GM21360 (cell line): Measurements from ENCODE around the gene SBF2.
"Not testable (repeated sequence)": the region's sequence is repeated elsewhere in the genome, so short reads cannot be mapped to it uniquely, and the experiment has no call there.

Experiments used
- ATAC-seq: cut with Tn5 transposase; IDR thresholded peaks from one replicate; pipeline ENCODE4 v1.9.1; 2021; ENCODE audit warnings: mild to moderate bottlenecking, moderate library complexity; ENCODE audit not compliant: unreplicated experiment

Gene SBF2

GRCh38 chr11:10268746-10269488, 25.1 kb downstream of the SBF2 start:
- ATAC-seq = no peak

- no peak for ATAC-seq
Observed at GRCh38 chr11:10267821-10268220, 26.2 kb downstream of the SBF2 start.

DNA sequence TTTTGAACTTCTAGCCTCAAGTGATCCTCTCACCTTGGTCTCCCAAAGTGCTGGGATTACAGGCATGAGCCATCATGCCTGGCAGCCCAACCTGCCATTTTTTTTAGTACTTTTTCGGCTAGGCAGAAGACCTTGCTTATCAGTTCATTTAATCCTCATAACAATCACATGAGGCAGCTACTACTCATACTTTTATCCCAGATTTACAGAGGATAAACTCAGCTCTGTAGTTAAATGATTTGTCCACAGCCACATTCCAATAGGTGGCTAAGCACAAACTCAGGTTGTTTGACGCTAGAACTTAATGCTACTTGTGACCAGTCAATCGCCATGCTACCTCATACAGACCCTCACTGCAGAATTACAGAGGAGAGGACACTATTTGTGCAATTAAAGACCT, 28.1 kb downstream of the SBF2 start:
- ATAC-seq = no peak

DNA sequence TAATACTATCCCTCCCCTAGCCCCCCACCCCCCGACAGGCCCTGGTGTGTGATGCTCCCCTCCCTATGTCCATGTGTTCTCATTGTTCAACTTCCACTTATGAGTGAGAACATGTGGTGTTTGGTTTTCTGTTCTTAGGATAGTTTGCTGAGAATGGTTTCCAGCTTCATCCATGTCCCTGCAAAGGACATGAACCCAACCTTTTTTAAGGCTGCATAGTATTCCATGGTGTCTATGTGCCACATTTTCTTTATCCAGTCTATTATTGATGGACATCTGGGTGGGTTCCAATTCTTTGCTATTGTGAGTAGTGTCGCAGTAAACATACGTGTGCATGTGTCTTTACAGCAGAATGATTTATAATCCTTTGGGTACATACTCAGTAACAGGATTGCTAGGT, 29.3 kb downstream of the SBF2 start:
- ATAC-seq = not testable (repeated sequence)

GRCh38 chr11:10263929-10264328, 30.1 kb downstream of the SBF2 start:
- no peak for ATAC-seq

DNA sequence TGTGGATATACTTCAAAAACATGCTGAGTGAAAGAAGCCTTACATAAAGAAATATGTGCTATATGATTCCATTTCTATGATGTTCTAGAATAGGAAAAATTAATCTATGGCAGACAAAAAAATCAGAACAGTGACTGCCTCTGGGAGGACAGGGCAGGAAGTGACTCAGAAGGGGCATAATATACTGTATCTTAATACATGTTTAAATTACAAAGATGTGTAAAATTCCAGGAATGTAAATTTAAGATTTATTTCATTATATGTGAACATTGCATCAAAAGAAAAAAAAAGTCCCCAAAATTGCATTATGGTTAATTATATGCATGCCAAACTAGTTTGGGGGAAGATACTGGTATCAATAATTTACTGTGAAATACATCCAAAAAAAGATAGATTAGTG, 32.2 kb downstream of the SBF2 start:
- no peak for ATAC-seq

- no peak for ATAC-seq
Observed at GRCh38 chr11:10257478-10257877, 36.5 kb downstream of the SBF2 start.

DNA sequence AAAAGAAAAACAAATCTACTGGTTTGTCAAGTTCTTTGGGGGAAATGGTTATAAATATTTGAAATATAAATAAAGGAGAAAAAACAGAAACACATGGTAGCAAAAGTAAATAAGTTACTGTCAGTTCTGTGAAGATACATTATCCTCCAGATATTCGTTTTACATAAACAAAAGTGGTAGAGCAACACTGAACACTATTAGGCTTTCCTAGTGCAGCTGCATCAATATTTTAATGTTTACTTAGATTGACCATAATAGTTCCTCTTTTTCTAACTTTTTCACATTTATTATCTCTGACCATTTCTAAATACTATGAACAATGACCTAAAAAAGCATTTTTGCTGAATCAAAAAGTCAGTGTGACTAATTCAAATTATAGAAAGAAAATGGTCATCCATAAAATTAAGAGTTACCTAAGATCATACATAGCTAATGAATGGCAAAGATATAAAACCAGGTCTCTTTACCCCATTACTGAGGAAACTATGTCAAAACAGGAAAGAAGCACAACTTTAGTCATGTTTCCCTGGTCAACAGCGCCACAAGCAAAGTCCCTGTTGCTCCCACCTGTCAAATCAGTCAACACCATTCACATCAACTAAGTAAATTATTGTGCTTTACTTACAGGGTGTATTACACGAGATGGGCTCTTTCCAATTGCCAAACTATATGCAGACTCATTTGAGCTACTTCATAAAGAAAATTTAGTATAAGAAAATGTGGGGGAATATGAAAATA, 38.5 kb downstream of the SBF2 start:
- no peak for ATAC-seq

- ATAC-seq = not testable (repeated sequence)
Observed at GRCh38 chr11:10249448-10250131, 44.4 kb downstream of the SBF2 start.

DNA sequence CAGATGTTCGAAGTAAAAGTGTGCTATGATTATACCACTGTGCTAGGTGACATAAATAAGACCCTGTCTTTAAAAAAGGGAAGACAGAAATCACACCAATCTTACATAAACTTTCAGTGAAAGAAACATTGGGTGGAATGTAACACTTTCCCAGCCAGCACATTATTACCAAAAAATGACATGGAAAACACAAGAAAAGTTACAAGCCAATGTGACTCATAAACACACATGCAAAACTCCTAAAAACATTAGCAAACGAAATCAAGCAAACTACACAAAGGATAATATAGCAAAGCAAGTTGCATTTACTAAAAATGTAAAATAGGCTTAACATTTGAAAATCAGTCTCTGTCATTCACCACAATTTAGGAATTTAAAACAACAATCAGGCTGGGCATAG, 47.0 kb downstream of the SBF2 start:
- no peak for ATAC-seq

DNA sequence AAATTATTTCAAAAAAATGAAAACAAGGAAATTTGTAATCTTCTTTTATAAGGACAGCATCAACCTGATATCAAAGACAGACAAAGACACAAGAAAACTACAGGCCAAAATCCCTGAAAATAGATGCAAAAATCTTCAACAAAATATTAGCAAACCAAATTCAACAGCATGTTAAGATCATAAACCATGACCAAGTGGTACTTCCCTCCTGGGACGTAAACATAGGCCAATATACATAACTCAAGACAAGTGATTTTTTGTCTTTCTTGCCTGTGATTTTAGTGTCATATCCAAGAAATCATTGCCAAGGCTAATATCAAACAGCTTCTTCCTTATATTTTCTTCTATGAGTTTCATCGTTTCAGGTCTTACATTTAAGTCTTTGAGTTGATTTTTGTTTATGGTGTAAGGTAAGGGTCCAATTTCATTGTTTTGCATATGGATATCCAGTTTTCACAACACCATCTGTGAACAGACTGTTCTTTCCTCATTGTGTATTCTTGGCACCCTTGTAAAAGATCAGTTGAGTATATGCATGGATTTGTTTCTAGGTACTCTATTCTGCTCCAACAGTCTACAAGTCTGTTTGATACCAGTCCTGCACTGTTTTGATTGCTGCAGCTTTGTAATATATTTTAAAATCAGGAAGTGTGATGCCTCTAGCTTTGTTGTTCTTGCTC, 50.0 kb downstream of the SBF2 start:
- no peak for ATAC-seq

DNA sequence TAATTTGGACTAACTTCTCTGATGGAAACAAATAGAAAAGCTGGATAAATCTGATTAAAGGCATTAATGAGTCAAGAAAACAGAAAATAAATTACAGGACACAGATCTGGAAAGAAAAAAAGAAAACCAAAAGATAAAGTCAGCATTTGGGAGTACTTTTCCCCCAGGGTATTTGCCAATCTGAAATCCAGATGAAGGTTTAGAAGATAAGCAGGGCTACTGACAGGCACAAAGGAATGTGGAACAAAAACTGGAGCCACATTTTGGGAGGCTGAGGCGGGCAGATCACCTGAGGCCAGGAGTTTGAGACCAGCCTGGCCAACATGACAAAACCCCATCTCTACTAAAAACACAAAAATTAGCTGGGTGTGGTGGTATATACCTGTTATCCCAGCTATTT, 57.2 kb downstream of the SBF2 start:
- ATAC-seq = no peak

- no peak for ATAC-seq
Observed at GRCh38 chr11:10233581-10233980, 60.4 kb downstream of the SBF2 start.

- ATAC-seq = no peak
Observed at GRCh38 chr11:10232756-10233155, 61.3 kb downstream of the SBF2 start.

GRCh38 chr11:10231803-10232202, 62.2 kb downstream of the SBF2 start:
- ATAC-seq = not testable (repeated sequence)

GRCh38 chr11:10225553-10225952, 68.5 kb downstream of the SBF2 start:
- no peak for ATAC-seq

GRCh38 chr11:10222399-10222798, 71.6 kb downstream of the SBF2 start:
- no peak for ATAC-seq

DNA sequence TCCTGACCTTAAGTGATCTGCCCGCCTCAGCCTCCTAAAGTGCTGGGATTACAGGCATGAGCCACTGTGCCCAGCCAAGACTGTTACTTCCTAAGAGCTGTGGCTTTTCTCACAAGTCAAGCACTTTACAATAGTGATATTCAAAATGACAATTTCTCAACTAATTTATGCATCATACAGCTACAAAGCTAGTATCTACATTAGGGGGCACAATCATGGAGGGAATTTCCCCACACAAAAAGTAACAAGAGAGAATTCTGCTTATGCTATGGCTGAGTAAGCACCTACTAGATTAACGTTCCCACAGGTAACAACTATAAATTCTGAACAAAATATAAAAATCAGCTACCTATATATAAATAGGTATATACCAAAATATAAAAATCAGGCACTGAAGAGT, 72.7 kb downstream of the SBF2 start:
- no peak for ATAC-seq

DNA sequence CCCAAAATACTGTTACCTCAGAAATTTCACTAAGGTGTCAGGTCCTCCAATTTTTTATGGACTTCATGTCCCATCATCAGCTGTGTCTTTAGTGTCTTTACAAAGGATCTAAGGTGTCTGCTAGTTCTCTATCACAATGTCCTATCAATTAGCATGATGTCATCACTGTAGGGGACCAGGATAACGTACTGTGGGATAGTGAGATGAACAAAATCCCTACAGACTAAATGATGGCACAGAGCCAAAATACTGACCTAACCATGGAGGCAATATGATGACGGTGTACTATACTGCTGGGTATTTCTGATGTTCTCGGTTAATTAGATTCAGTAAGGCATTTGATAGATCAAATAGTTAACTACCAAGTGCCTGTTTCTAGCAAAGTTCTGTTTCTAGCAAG, 82.5 kb downstream of the SBF2 start:
- ATAC-seq = no peak

DNA sequence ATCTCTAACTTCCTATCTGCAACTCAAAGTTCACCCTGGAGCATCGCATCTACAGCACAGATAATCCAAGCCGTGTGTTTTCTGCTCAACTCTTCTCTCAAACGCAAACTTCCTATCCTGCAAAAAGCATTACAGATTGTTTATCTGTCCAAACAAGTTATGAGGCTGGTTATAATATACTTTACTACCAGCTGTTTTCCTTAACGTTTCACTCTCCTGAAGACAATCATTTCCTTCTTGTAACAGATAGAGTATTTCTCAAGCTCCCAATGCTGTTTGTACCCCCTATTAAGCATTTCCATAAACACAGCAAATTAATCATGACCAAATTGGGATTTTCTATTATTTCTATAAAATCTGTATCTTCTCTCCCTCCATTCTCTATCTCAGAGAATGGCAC, 84.7 kb downstream of the SBF2 start:
- no peak for ATAC-seq

DNA sequence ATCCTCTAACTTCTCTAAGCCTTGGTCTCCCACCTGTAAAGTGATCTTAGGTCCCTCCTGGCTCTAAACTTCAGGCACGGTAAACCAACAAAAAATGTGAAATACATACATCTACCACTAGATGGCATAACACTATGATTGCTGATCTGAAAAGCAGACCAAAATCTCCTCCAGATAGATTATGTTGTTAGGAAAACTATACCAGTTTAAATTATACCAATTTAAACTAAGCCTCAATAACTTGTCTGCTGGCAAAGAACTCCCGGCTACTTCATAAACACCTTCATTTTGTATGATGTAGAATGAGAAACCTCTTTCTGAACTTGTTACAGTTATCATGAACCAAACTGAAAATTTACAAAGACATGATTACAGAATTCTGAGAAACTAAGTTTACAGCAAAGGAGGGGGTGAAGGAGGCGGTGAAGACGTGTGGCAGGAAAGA, 85.9 kb downstream of the SBF2 start:
- no peak for ATAC-seq
